Skeletal muscle tissue (tissue), 4 donors: ENCODE data around the gene MPO. TPM values are rescaled to one million over a fixed set of nuclear protein-coding genes. Genes with fewer than 3 reads are reported as not detected.

Source experiments
- H3K27ac ChIP-seq: one replicate; pipeline ENCODE4 v1.7.0; 2013; ENCODE audit warnings: mild to moderate bottlenecking, low read depth, low read length, inconsistent platforms
- H3K27me3 ChIP-seq, 3 donors: one replicate each; pipeline ENCODE4 v1.7.0; 2013; ENCODE audit warnings: low read length in 3 of 3; ENCODE audit not compliant: control insufficient read depth in 3 of 3, insufficient read depth in 3 of 3
- H3K36me3 ChIP-seq, 3 donors: one replicate each; pipeline ENCODE4 v1.7.0; 2013; ENCODE audit warnings: low read length in 3 of 3; ENCODE audit not compliant: control insufficient read depth in 3 of 3, insufficient read depth in 3 of 3
- H3K4me1 ChIP-seq, 3 donors: one replicate each; pipeline ENCODE4 v1.7.0; 2013; ENCODE audit warnings: low read length in 3 of 3, mild to moderate bottlenecking in 3 of 3; ENCODE audit not compliant: control insufficient read depth in 3 of 3, insufficient read depth in 3 of 3
- H3K4me3 ChIP-seq, 3 donors: one replicate each; pipeline ENCODE4 v1.7.0; 2013; ENCODE audit warnings: low read length in 3 of 3
- H3K9ac ChIP-seq, 3 donors: one replicate each; pipeline ENCODE4 v1.7.0; 2013; ENCODE audit warnings: low read length in 3 of 3, mild to moderate bottlenecking in 3 of 3, moderate library complexity in 2 of 3, low read depth in 1 of 3
- H3K9me3 ChIP-seq, 3 donors: one replicate each; pipeline ENCODE4 v1.7.0; 2013; ENCODE audit warnings: low read length in 3 of 3; ENCODE audit not compliant: control insufficient read depth in 3 of 3
- total RNA-seq: library from RNA; depleted of rRNA; stranded (reverse); fragments of >200 nt; gene quantifications from one replicate; pipeline ENCODE4 v1.2.3, GENCODE V29; 2014
- donor health status: Osteomylitis.

MPO gene
- total RNA-seq, 1 donor from 2014 or later = 14.1 TPM

GRCh38 chr17:58264407-58265103 lies 16.2 kb downstream of the MPO start:
- Histone ChIP-seq H3K9me3 (no peaks in the 10 kb centered on the region), H3K27me3 (peaks cover 14 to 28% (median 14%) of the 10 kb centered on the region in 3 donors), H3K36me3 (no peaks in the 10 kb centered on the region), H3K4me3 (no peak overlapping the region), H3K9ac (no peak overlapping the region), H3K27ac (no peak overlapping the region), H3K4me1 (peaks cover 0 to 3% (median 0%) of the 10 kb centered on the region in 3 donors)

GRCh38 chr17:58263773-58264172 lies 17.0 kb downstream of the MPO start:
- peaks cover 14 to 28% (median 14%) of the 10 kb centered on the region in 3 donors for H3K27me3 ChIP-seq
- no peak overlapping the region for H3K9ac ChIP-seq
- peaks cover 0 to 3% (median 0%) of the 10 kb centered on the region in 3 donors for H3K4me1 ChIP-seq
- H3K4me3 ChIP-seq = no peak overlapping the region
- no peak overlapping the region for H3K27ac ChIP-seq
- no peaks in the 10 kb centered on the region for H3K9me3 ChIP-seq
- H3K36me3 ChIP-seq = no peaks in the 10 kb centered on the region

DNA sequence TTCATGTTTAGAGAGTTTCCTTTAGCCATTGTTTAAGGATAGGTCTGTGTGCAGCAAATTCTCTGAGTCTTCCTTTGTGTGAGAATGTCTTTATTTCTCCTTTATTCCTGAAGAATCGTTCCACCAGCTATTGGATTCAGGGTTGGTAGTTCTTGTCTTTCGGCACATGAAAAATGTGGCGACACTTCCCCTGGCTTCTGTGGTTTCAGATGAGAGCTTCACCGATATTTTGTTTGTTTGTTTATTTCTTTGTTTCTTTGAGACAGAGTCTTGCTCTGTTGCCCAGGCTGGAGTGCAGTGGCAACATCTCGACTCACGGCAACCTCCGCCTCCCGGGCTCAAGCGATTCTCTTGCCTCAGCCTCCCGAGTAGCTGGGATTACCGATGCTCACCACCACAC lies 18.6 kb downstream of the MPO start:
- peaks cover 14 to 24% (median 14%) of the 10 kb centered on the region in 3 donors for H3K27me3 ChIP-seq
- no peak overlapping the region for H3K9ac ChIP-seq
- no peaks in the 10 kb centered on the region for H3K36me3 ChIP-seq
- no peak overlapping the region for H3K4me3 ChIP-seq
- H3K27ac ChIP-seq = no peak overlapping the region
- H3K4me1 ChIP-seq = peaks cover 0 to 3% (median 0%) of the 10 kb centered on the region in 3 donors
- H3K9me3 ChIP-seq = no peaks in the 10 kb centered on the region

GRCh38 chr17:58254803-58255202 lies 25.9 kb downstream of the MPO start:
- no peak overlapping the region for H3K4me3 ChIP-seq
- no peaks in the 10 kb centered on the region for H3K36me3 ChIP-seq
- peaks cover 8 to 18% (median 13%) of the 10 kb centered on the region in 3 donors for H3K27me3 ChIP-seq
- H3K27ac ChIP-seq = no peak overlapping the region
- no peaks in the 10 kb centered on the region for H3K9me3 ChIP-seq
- H3K4me1 ChIP-seq = peaks cover 0 to 2% (median 0%) of the 10 kb centered on the region in 3 donors
- no peak overlapping the region for H3K9ac ChIP-seq

GRCh38 chr17:58253082-58253481 lies 27.7 kb downstream of the MPO start:
- Histone ChIP-seq H3K27me3 (peaks cover 21 to 27% (median 25%) of the 10 kb centered on the region in 3 donors), H3K27ac (no peak overlapping the region), H3K4me1 (peaks cover 0 to 9% (median 7%) of the 10 kb centered on the region in 3 donors), H3K36me3 (no peaks in the 10 kb centered on the region), H3K9me3 (no peaks in the 10 kb centered on the region), H3K4me3 (no peak overlapping the region), H3K9ac (no peak overlapping the region)

DNA sequence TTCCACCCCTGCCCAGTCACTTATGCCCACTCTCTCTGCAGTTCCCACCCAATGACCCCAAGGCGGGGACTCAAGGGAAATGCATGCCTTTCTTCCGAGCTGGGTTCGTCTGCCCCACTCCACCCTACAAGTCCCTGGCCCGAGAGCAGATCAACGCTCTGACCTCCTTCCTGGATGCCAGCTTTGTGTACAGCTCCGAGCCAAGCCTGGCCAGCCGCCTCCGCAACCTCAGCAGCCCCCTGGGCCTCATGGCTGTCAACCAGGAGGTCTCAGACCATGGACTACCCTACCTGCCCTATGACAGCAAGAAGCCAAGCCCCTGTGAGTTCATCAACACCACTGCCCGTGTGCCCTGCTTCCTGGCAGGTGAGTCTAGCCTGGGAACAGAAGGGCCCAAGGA lies 28.6 kb downstream of the MPO start:
- H3K4me3 ChIP-seq = no peak overlapping the region
- no peak overlapping the region for H3K27ac ChIP-seq
- no peaks in the 10 kb centered on the region for H3K36me3 ChIP-seq
- no peaks in the 10 kb centered on the region for H3K9me3 ChIP-seq
- H3K9ac ChIP-seq = no peak overlapping the region
- peaks cover 0 to 9% (median 7%) of the 10 kb centered on the region in 3 donors for H3K4me1 ChIP-seq
- H3K27me3 ChIP-seq = peaks cover 24 to 33% (median 26%) of the 10 kb centered on the region in 3 donors

- Histone ChIP-seq H3K4me1 (peaks cover 0 to 9% (median 7%) of the 10 kb centered on the region in 3 donors), H3K27ac (no peak overlapping the region), H3K4me3 (no peak overlapping the region), H3K27me3 (peaks cover 30 to 37% (median 34%) of the 10 kb centered on the region in 3 donors), H3K9me3 (no peaks in the 10 kb centered on the region), H3K36me3 (no peaks in the 10 kb centered on the region), H3K9ac (no peak overlapping the region)
Observed at GRCh38 chr17:58250344-58251011, 30.3 kb downstream of the MPO start.

DNA sequence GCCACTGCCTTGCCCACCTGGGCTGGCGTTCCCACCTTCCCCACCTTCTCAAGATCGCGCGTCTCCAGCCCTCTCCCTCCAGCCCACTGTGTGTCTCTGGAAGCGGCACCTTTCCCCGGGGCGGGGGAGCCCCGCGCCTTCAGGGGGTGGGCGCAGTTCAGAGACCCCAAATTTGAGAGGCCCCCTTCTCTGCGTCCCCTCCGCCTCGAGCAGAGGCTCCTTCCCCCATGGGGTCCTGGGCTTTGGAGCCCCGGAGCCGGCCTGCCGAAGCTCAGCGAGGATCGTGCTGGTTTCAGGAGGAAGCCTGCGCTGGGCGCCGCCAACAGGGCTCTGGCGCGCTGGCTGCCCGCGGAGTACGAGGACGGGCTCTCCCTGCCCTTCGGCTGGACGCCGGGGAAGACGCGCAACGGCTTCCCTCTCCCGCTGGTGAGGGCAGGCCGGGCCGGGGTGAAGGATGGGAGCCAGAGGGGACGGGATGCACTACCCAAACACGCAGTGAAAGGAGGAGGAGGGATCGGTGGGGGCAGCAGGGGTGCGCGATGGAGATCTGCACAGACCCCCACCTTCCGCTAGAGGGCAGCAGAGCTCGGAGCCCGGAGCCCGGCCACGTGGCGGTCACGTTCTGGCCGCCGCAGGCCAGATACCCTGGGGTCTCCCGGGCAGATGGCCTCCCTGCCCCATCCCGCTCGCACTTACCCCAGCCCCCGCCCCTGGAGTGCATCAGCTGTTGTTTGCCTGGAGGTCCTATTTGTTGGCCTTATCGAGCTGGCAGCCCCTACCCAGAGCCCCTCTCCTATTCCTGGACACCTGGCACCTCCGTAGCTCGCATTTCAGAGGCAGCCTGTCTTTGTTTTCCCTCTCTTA lies 31.2 kb downstream of the MPO start:
- H3K27me3 ChIP-seq = peaks cover 30 to 42% (median 37%) of the 10 kb centered on the region in 3 donors
- H3K4me3 ChIP-seq = peak overlapping the region; percentile 43 to 73 (median 72)
- peak overlapping the region; percentile 20 to 57 (median 50) for H3K9ac ChIP-seq
- H3K36me3 ChIP-seq = no peaks in the 10 kb centered on the region
- no peaks in the 10 kb centered on the region for H3K9me3 ChIP-seq
- no peak overlapping the region for H3K27ac ChIP-seq
- H3K4me1 ChIP-seq = peaks cover 0 to 9% (median 7%) of the 10 kb centered on the region in 3 donors

GRCh38 chr17:58248955-58249269 lies 31.8 kb downstream of the MPO start:
- peak overlapping the region in 1 of 3 donors; percentile 73 for H3K4me3 ChIP-seq
- peaks cover 36 to 46% (median 39%) of the 10 kb centered on the region in 3 donors for H3K27me3 ChIP-seq
- no peak overlapping the region for H3K9ac ChIP-seq
- H3K27ac ChIP-seq = no peak overlapping the region
- H3K9me3 ChIP-seq = no peaks in the 10 kb centered on the region
- no peaks in the 10 kb centered on the region for H3K36me3 ChIP-seq
- peaks cover 0 to 9% (median 7%) of the 10 kb centered on the region in 3 donors for H3K4me1 ChIP-seq
